Panc1 (cell line): ENCODE measurements around the gene GALP. TPM values are rescaled to one million over a fixed set of nuclear protein-coding genes. Genes with fewer than 3 reads are reported as not detected.

Experiments used
- ATAC-seq: fragments of 200-7000 bp; cut with Tn5 transposase; 2 replicates; pipeline ENCODE4 v1.9.1; 2020; ENCODE audit warnings: mild to moderate bottlenecking, moderate library complexity
- BruUV-seq: library from RNA; stranded (reverse); fragments of 400-500 nt; replicated peaks from 2 replicates; lab custom pipeline; 2021; lab: Mats Ljungman, UMichigan
- CTCF ChIA-PET: fragments of 300-600 bp; sonication (Branson Sonifier 250); formaldehyde crosslinking; loops from one replicate; lab custom pipeline; 2022; ENCODE audit warnings: antibody characterized with exemption; lab: Charles Lee
- POLR2A ChIA-PET: fragments of 300-600 bp; sonication (Branson Sonifier 250); formaldehyde crosslinking; loops from one replicate; lab custom pipeline; 2022; ENCODE audit warnings: antibody characterized with exemption; lab: Charles Lee
- DNase-seq: peaks from one replicate; pipeline ENCODE4 v3.0.0-alpha.2; 2010; ENCODE audit warnings: low read depth, low spot score
- H3K27ac ChIP-seq: 2 replicates; pipeline ENCODE4 v1.5.1; 2011; ENCODE audit warnings: mild to moderate bottlenecking, low read length, inconsistent platforms
- H3K27me3 ChIP-seq: fragments of 200-500 bp; sonication (Bioruptor generic); 2 replicates; pipeline ENCODE4 v1.6.0; 2014; ENCODE audit warnings: low read length, inconsistent platforms; ENCODE audit not compliant: control insufficient read depth, insufficient read depth
- H3K36me3 ChIP-seq: fragments of 200-500 bp; sonication (Bioruptor generic); 2 replicates; pipeline ENCODE4 v1.5.1; 2014; ENCODE audit warnings: inconsistent platforms, mild to moderate bottlenecking, low read length, moderate library complexity; ENCODE audit not compliant: control insufficient read depth, insufficient read depth
- H3K4me1 ChIP-seq: 2 replicates; pipeline ENCODE4 v1.5.1; 2011; ENCODE audit warnings: inconsistent platforms, mild to moderate bottlenecking, low read length, moderate library complexity; ENCODE audit not compliant: control insufficient read depth, insufficient read depth
- H3K4me3 ChIP-seq, 2 experiments: 2 replicates each; pipeline ENCODE4 v1.5.1; 2011 to 2012; ENCODE audit warnings: low read depth in 2 of 2, low read length in 2 of 2, mild to moderate bottlenecking in 2 of 2, inconsistent platforms in 1 of 2, moderate library complexity in 1 of 2
- H3K9me3 ChIP-seq: fragments of 200-500 bp; sonication (Bioruptor generic); 2 replicates; pipeline ENCODE4 v1.5.1; 2014; ENCODE audit warnings: low read depth, mild to moderate bottlenecking, inconsistent platforms, low read length, moderate library complexity; ENCODE audit not compliant: control insufficient read depth, insufficient read depth
- POLR2AphosphoS5 ChIP-seq: IDR thresholded peaks from 2 replicates; pipeline ENCODE4 v1.6.1; 2012; ENCODE audit warnings: mild to moderate bottlenecking, low read depth, low read length, moderate library complexity
- SIN3A ChIP-seq: IDR thresholded peaks from 2 replicates; pipeline ENCODE4 v1.6.1; 2012; ENCODE audit warnings: low read depth, mild to moderate bottlenecking, low read length, moderate library complexity, borderline replicate concordance; ENCODE audit not compliant: insufficient read depth
- TCF7L2 ChIP-seq: IDR thresholded peaks from 2 replicates; pipeline ENCODE4 v1.6.1; 2011; ENCODE audit warnings: mild to moderate bottlenecking, low read depth, low read length, inconsistent platforms
- in situ Hi-C: cut with HindIII; loops from 2 replicates; pipeline ENCODE4 v1.10.0; 2016; ENCODE audit warnings: low sequenced_read_pairs, low pct_unique_long_range_greater_than_20kb
- intact Hi-C: fragments of 100-400 bp; cut with micrococcal nuclease; formaldehyde crosslinking; loops from one replicate; pipeline ENCODE4 v1.10.0; 2022; ENCODE audit not compliant: unreplicated experiment
- total RNA-seq: library from RNA; stranded (reverse); gene quantifications from one replicate; pipeline ENCODE4 v1.2.1, GENCODE V29; 2021; ENCODE audit not compliant: unreplicated experiment
- TF ChIP-seq, protein P1 (sequence below), 2 experiments: IDR thresholded peaks; 2 replicates each; pipeline ENCODE4 v1.6.1; 2011 to 2012; ENCODE audit warnings: low read depth in 2 of 2, control low read depth in 1 of 2, low read length in 1 of 2, mild to moderate bottlenecking in 1 of 2, moderate library complexity in 1 of 2; ENCODE audit not compliant: insufficient read depth in 1 of 2
- TF ChIP-seq, protein P2 (sequence below): fragments of 450-650 bp; IDR thresholded peaks from 2 replicates; pipeline ENCODE4 v1.5.1; 2017; ENCODE audit warnings: mild to moderate bottlenecking

GALP gene
- total RNA-seq, 1 experiment from 2014 or later: not detected

DNA sequence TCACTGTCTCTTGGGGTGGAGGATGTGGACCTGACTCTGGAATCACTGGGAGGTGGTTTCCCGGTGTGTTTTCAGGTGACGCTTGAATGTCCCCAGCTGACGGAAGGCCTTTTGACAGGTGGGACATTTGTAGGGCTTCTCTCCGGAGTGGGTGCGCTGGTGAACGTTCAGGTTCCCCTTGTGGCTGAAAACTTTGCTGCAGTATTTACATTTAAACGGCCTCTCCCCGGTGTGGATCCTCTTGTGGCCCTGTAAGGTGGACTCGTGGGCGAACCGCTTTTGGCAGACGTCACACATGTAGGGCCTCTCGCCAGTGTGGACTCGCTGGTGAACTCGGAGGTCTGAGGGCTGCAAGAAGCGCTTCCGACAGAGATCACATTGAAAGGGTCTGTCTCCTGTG lies 14.0 kb downstream of the GALP start:
- peak; percentile 42; the same call in 1 of the 2 replicates for ATAC-seq
- H3K9me3 ChIP-seq: no peaks in the 10 kb centered on the region
- in situ Hi-C loops (no loop called here), intact Hi-C loops (no loop called here)
- TF ChIP-seq TCF7L2: no peak
- TF ChIP-seq SIN3A: no peak
- TF ChIP-seq POLR2AphosphoS5: no peak
- TF ChIP-seq, protein P1, sequence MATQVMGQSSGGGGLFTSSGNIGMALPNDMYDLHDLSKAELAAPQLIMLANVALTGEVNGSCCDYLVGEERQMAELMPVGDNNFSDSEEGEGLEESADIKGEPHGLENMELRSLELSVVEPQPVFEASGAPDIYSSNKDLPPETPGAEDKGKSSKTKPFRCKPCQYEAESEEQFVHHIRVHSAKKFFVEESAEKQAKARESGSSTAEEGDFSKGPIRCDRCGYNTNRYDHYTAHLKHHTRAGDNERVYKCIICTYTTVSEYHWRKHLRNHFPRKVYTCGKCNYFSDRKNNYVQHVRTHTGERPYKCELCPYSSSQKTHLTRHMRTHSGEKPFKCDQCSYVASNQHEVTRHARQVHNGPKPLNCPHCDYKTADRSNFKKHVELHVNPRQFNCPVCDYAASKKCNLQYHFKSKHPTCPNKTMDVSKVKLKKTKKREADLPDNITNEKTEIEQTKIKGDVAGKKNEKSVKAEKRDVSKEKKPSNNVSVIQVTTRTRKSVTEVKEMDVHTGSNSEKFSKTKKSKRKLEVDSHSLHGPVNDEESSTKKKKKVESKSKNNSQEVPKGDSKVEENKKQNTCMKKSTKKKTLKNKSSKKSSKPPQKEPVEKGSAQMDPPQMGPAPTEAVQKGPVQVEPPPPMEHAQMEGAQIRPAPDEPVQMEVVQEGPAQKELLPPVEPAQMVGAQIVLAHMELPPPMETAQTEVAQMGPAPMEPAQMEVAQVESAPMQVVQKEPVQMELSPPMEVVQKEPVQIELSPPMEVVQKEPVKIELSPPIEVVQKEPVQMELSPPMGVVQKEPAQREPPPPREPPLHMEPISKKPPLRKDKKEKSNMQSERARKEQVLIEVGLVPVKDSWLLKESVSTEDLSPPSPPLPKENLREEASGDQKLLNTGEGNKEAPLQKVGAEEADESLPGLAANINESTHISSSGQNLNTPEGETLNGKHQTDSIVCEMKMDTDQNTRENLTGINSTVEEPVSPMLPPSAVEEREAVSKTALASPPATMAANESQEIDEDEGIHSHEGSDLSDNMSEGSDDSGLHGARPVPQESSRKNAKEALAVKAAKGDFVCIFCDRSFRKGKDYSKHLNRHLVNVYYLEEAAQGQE (IDR thresholded peaks at IDR 0.05; ENCODE audit: insufficient read depth in 1 of 2, low read depth in 2 of 2, low read length in 1 of 2): no peak
- TF ChIP-seq, protein P2, sequence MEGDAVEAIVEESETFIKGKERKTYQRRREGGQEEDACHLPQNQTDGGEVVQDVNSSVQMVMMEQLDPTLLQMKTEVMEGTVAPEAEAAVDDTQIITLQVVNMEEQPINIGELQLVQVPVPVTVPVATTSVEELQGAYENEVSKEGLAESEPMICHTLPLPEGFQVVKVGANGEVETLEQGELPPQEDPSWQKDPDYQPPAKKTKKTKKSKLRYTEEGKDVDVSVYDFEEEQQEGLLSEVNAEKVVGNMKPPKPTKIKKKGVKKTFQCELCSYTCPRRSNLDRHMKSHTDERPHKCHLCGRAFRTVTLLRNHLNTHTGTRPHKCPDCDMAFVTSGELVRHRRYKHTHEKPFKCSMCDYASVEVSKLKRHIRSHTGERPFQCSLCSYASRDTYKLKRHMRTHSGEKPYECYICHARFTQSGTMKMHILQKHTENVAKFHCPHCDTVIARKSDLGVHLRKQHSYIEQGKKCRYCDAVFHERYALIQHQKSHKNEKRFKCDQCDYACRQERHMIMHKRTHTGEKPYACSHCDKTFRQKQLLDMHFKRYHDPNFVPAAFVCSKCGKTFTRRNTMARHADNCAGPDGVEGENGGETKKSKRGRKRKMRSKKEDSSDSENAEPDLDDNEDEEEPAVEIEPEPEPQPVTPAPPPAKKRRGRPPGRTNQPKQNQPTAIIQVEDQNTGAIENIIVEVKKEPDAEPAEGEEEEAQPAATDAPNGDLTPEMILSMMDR: no peak
- BruUV-seq: no TSS peak
- no peak for DNase-seq
- H3K27ac ChIP-seq: no peak overlapping the region
- no peaks in the 10 kb centered on the region for H3K4me1 ChIP-seq
- H3K27me3 ChIP-seq: no peaks in the 10 kb centered on the region
- no peak overlapping the region for H3K4me3 ChIP-seq
- CTCF ChIA-PET: interaction anchor here (0.6 kb wide), 1 partner anchor 81 kb away, joined by 4 read pairs; no protein-coding TSS in a partner anchor
- POLR2A ChIA-PET: no interaction called here
- H3K36me3 ChIP-seq: no peaks in the 10 kb centered on the region

DNA sequence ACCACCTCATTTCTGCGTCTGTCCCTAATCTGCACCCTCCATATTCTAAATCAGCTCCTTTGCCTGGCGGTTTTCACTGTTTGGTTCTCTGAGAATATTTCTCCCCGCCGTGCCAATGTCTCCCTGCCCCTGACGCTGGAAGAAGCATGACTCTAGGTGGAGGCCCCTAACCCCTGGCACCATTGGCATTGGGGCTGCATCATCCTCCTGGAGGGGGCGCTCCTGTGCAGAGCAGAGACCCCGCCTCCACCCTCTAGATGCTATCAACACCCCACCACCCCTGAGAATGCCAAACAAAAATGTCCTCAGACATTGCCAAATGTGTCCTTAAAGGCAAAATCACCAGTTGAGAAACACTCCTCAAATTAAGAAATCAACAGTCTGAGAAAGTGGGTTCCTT lies 15.3 kb downstream of the GALP start:
- ChIA-PET POLR2A (no interaction called here), CTCF (no interaction called here)
- no peak overlapping the region for H3K27ac ChIP-seq
- H3K36me3 ChIP-seq: no peaks in the 10 kb centered on the region
- intact Hi-C loops: no loop called here
- in situ Hi-C loops: no loop called here
- DNase-seq (no peak), ATAC-seq (no peak)
- BruUV-seq: no TSS peak
- H3K27me3 ChIP-seq: no peaks in the 10 kb centered on the region
- no peaks in the 10 kb centered on the region for H3K4me1 ChIP-seq
- no peak overlapping the region for H3K4me3 ChIP-seq
- H3K9me3 ChIP-seq: no peaks in the 10 kb centered on the region
- TF ChIP-seq, protein P2: no peak
- TF ChIP-seq SIN3A (no peak), TCF7L2 (no peak), POLR2AphosphoS5 (no peak)
- TF ChIP-seq, protein P1 (IDR thresholded peaks at IDR 0.05; ENCODE audit: insufficient read depth in 1 of 2, low read depth in 2 of 2, low read length in 1 of 2): no peak
